DMS 273 treated with DMSO at 0.1 percent for 48 hours (cell line): Measurements from ENCODE around the gene NR1H2.
"Not testable (repeated sequence)": the region's sequence is repeated elsewhere in the genome, so short reads cannot be mapped to it uniquely, and the experiment has no call there.

Experiments
- DNase-seq: peaks from one replicate; lab custom pipeline; 2025; lab: John Stamatoyannopoulos, UW

The NR1H2 gene

DNA sequence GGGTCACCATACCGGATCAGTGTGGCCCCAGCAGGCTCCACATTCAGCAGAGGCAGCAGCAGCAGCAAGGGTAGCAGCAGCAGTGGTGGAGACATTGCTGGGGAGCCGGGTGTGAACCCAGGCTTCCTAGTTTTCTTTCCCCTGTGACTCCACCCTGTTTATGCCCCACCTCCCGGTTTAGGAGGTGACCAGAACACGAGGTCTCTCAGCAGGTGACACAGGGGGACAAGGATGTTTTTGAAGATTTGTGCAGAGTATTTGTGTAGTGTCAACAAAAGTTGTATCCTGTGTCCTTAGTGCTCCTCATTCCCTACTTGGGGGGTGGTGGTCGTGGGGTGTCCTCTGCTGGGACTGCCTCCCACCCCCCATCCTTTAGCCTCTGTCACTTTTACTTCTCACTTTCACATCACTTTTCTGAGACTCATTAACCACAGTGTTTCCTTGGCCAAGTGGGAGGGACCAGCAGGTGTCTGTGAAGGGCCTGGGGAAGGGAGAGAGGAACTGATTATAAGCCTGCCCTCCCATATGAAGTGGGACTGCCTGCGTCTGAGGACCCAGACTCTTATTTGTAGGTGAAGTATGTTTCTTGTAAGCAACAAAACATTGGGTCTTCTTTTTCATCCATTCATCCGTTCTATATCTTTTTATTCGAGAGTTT lies 31.5 kb upstream of the NR1H2 start:
- DNase-seq = no peak

DNA sequence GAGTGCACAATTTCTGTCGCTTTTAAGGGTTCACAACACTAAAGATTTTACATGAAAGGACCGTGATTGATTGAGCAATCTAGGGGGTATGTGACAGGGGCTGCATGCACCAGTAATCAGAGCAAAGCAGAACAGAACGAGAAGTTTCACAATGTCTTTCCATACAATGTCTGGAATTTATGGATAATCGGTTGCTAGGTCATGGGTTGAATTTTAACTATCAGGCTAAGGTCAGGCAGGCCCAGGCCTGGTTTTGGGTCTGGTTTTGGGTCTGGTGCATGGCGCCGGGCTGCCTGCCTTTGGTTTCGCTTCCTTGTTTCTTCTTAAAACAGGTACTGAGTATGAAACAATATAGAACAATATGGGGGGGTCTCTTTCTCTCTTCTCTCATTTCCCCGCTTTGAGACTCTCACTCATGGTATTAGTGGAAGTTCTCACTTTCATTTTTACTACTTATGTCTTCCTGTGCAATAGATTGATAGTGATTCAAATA lies 29.1 kb upstream of the NR1H2 start:
- DNase-seq = not testable (repeated sequence)

DNA sequence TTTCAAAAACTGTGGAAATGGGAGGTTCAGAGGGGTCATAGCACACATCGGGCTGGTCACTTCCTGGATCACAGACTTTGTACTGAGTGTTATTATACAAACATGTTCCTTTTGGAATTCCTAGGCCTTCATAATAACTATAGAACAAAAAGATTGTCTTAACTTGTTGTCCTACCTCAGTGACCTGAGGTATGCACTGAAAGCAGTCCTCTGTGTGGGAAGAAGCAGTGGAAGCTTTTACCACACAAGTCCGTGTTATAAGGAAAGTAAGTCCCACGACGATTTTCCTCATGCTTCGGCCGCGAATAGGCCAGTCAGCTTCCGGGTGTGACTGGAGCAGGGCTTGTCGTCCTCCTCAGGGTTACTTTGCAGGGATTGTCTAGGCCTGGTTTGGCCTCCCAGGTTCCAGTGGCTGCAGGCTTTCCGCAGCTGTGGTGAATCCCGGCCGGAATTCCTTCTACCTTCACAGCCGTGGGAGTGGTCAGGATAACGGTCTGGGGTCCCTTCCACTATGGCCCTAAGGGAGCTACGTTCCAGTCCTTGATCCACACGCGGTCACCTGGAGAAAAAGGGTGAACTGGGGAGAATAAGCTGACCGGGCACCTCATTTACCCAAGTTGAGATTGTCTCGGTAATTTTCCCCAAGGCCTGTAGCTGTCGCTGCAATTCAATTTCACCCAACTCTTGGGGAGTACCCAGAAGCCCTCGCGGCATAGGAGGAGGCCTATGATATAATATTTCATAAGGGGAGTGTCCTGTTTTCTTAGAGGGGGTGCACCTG lies 26.8 kb upstream of the NR1H2 start:
- DNase-seq = no peak

DNA sequence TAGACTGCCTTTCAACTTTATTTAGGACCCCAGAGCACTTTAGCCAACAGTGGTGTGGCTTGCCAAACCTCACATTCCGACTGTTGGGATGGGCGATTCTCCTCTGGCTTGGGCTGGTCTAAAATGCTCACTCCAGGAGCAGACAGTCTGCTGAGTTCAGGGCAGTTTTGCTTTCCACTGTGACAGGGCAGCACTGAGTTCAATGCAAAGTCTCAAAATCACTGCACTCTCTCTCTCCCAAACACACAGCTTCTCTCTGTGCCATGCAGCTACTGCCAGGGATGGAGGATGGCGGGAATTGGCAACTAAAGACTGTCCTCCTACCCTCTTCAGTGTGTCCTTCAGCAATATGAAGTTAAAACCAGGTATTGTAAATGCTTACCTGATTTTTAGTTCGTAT lies 24.0 kb upstream of the NR1H2 start:
- DNase-seq = no peak

DNA sequence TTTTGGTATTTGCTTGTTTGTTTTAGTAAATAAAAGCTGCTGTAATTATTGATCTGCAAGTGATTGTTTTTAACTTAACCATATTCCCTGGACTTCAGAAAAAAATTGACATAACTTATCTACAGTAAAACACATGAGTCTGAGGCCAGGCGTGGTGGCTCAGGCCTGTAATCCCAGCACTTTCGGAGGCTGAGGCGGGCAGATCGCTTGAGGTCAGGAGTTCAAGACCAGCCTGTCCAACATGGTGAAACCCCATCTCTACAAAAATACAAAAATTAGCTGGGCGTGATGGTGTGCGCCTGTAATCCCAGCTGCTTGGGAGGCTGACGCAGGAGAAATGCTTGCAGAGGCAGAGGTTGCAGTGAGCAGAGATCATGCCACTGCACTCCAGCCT lies 22.8 kb upstream of the NR1H2 start:
- DNase-seq = not testable (repeated sequence)

- no peak for DNase-seq
Measured at GRCh38 chr19:50356691-50357177, 19.5 kb upstream of the NR1H2 start.

- peak; percentile 25 for DNase-seq
Measured at GRCh38 chr19:50357178-50358100, 18.8 kb upstream of the NR1H2 start.

DNA sequence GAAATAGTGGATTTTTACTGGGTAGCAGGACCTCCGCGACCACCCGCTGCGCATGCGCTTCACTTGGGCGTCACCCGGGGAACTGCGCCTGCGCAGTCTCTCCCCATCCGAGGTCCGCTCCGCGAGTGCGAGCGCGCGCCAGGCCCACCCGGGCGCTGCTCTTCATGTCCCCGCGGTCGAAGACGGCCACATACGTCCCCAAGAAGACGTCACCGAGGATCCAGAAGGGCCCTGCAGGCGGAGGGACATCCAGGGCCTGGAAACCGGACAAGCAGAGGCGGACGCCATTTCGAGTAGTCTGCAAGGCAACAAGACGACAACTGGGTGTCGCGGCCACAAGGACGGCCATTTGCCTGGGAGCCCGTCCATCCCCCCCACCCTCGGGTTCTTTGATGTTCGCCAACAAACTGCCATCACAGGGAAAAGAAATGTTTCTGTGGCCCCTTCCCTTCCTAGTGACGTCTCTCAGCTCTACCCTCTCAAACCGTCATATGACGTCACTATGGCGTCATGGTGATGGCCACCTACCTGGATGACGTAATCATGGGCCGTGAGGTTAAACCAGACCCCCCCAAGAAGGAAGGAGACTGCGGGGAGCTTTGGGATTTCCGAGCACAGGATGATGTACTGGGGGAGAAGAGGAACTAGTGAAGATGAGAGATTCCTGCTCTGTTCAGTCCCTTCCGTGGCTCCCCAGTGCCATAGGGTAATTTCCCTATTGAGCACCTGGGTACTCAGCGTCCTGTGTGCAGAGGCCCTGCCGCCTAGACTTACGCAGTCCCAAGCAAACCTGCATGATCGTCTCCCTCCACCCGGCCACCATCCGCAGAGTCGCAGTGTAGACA lies 17.6 kb upstream of the NR1H2 start:
- no peak for DNase-seq

- DNase-seq = no peak
Measured at GRCh38 chr19:50359328-50359818, 16.9 kb upstream of the NR1H2 start.

- DNase-seq = no peak
Measured at GRCh38 chr19:50361290-50362029, 14.8 kb upstream of the NR1H2 start.

- no peak for DNase-seq
Measured at GRCh38 chr19:50362030-50362412, 14.2 kb upstream of the NR1H2 start.

GRCh38 chr19:50362656-50363424 lies 13.4 kb upstream of the NR1H2 start:
- DNase-seq = no peak

DNA sequence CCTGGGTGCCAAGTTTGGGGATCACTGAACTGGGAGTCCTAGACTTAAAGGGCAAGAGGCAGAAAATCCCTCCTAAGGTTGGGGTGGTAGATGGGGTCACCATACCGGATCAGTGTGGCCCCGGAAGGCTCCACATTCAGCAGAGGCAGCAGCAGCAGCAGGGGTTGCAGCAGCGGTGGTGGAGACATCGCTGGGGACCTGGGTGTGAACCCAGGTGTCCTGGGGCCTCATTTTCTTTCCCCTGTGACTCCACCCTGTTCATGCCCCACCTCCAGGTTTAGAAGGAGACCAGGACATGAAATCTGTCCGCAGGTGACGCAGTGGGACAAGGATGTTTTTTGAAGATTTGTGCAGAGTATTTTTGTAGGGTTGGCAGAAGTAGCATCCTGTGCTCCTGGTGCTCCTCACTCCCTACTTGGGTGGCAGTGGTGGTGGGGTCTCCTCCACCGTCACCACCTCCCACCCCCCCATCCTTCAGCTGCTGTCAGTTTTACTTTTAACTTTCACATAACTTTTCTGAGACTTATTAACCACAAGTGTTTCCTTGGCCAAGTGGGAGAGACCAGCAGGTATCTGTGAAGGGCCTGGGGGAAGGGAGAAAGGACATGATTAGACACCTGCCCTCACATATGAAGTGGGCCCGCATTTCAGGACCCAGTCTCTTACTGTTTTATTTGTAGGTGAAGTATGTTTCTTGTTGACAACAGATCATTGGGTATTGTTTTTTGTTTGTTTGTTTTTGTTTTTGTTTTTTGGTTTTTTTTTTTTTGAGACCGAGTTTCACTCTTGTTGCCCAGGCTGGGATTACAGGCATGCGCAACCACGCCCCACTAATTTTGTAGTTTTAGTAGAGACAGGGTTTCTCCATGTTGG lies 10.6 kb upstream of the NR1H2 start, which contains the start of gene NAPSA:
Gene NAPSA, minus strand, starts transcription at position 206 of the 873 bp plus-strand sequence. Its CDS starts 18 bp downstream, at position 188.
- DNase-seq = no peak

GRCh38 chr19:50368649-50369570 lies 7.3 kb upstream of the NR1H2 start:
- DNase-seq = peak; percentile 47

DNA sequence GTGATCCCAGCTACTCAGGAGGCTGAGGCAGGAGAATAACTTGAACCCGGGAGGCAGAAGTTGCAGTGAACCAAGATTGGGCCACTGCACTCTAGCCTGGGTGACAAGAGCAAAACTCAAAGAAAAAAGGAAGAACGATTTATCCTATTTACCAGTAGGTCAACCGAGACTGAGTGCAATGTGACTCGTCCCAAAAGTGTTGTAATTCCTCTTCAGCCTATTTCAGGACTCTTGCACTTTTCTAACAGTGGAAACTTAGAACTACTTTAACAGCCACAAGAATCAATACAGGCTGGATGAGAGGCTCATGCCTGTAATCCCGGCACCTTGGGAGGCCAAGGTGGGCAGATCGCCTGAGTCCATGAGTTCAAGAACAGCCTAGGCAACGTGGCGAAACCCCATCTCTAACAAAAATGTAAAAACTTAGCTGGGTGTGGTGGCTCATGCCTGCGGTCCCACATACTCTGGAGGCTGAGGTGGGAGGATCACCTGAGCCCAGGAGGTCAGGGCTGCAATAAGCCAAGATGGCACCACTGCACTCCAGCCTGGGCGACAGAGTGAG lies 4.3 kb upstream of the NR1H2 start:
- no peak for DNase-seq

- DNase-seq = no peak
Measured at GRCh38 chr19:50377051-50377461, 799 bp downstream of the NR1H2 start.

GRCh38 chr19:50377517-50377916 lies 1.3 kb downstream of the NR1H2 start:
- DNase-seq = no peak
